Caco-2 (cell line): ENCODE results near the gene AP4E1. TPM values are rescaled to one million over a fixed set of nuclear protein-coding genes. Genes with fewer than 3 reads are reported as not detected.

Source experiments
- BruUV-seq: library from RNA; stranded (reverse); fragments of 400-500 nt; replicated peaks from 2 replicates; lab custom pipeline; 2021; lab: Mats Ljungman, UMichigan
- CTCF ChIA-PET: fragments of 300-600 bp; sonication (Branson Sonifier 250); formaldehyde crosslinking; loops from one replicate; lab custom pipeline; 2022; ENCODE audit warnings: antibody characterized with exemption; lab: Charles Lee
- POLR2A ChIA-PET: fragments of 300-600 bp; sonication (Branson Sonifier 250); formaldehyde crosslinking; loops from one replicate; lab custom pipeline; 2022; ENCODE audit warnings: antibody characterized with exemption; lab: Charles Lee
- DNase-seq, 2 experiments: peaks; one replicate each; pipeline versions ENCODE4 v3.0.0 to v3.0.0-alpha.2; 2020 to 2022
- H3K27me3 ChIP-seq: replicated peaks from 2 replicates; pipeline ENCODE4 v1.6.0; 2011; ENCODE audit warnings: low read length; ENCODE audit not compliant: control insufficient read depth, insufficient read depth
- H3K36me3 ChIP-seq: 2 replicates; pipeline ENCODE4 v1.5.1; 2011; ENCODE audit warnings: low read length; ENCODE audit not compliant: control insufficient read depth, insufficient read depth
- H3K4me1 ChIP-seq: fragments of 250-450 bp; sonication (Bioruptor Pico); 2 replicates; pipeline ENCODE4 v1.5.1; 2020; ENCODE audit warnings: mild to moderate bottlenecking
- H3K4me3 ChIP-seq: 2 replicates; pipeline ENCODE4 v1.5.1; 2011; ENCODE audit warnings: low read depth, mild to moderate bottlenecking, control low read depth, low read length
- H3K9me3 ChIP-seq: fragments of 250-450 bp; sonication (Bioruptor Pico); 2 replicates; pipeline ENCODE4 v1.5.1; 2020; ENCODE audit warnings: mild to moderate bottlenecking, moderate library complexity
- H3K27ac Mint-ChIP-seq: one replicate; pipeline ENCODE4 v1.8.0; 2022; ENCODE audit warnings: mixed read lengths; ENCODE audit not compliant: unreplicated experiment
- H3K27me3 Mint-ChIP-seq: one replicate; pipeline ENCODE4 v1.8.0; 2022; ENCODE audit warnings: mixed read lengths; ENCODE audit not compliant: insufficient read depth, unreplicated experiment
- H3K36me3 Mint-ChIP-seq: one replicate; pipeline ENCODE4 v1.8.0; 2022; ENCODE audit warnings: mild to moderate bottlenecking, mixed read lengths; ENCODE audit not compliant: insufficient read depth, unreplicated experiment
- H3K4me1 Mint-ChIP-seq: one replicate; pipeline ENCODE4 v1.8.0; 2022; ENCODE audit warnings: low read depth, mixed read lengths; ENCODE audit not compliant: unreplicated experiment
- H3K4me3 Mint-ChIP-seq: one replicate; pipeline ENCODE4 v1.8.0; 2022; ENCODE audit warnings: mild to moderate bottlenecking, moderate library complexity, mixed read lengths; ENCODE audit not compliant: unreplicated experiment
- H3K9me3 Mint-ChIP-seq: one replicate; pipeline ENCODE4 v1.8.0; 2022; ENCODE audit warnings: mixed read lengths; ENCODE audit not compliant: unreplicated experiment
- CTCF ChIP-seq, 2 experiments: fragments of 200-600 bp in 1 of 2; IDR thresholded peaks; 1 replicate in 1 of 2; 2 replicates in 1 of 2; pipeline versions ENCODE4 v1.5.1 to v1.8.0; 2011 to 2022; ENCODE audit warnings: antibody characterized with exemption in 1 of 2, control low read depth in 1 of 2, inconsistent platforms in 1 of 2, low read depth in 1 of 2, low read length in 1 of 2, mild to moderate bottlenecking in 1 of 2, moderate library complexity in 1 of 2; ENCODE audit not compliant: insufficient read depth in 1 of 2, severe bottlenecking in 1 of 2, unreplicated experiment in 1 of 2
- intact Hi-C: fragments of 100-400 bp; cut with micrococcal nuclease; formaldehyde crosslinking; loops from one replicate; pipeline ENCODE4 v1.10.0; 2022; ENCODE audit not compliant: unreplicated experiment
- total RNA-seq: library from RNA; stranded (reverse); gene quantifications from 2 replicates; pipeline ENCODE4 v1.2.3, GENCODE V29; 2022

AP4E1 gene
- total RNA-seq, 1 experiment from 2014 or later: 15.9 TPM

- Histone ChIP-seq H3K36me3 (no peaks in the 10 kb centered on the region), H3K9me3 (no peaks in the 10 kb centered on the region), H3K4me1 (no peaks in the 10 kb centered on the region), H3K27me3 (no peaks in the 10 kb centered on the region), H3K4me3 (no peak overlapping the region)
- POLR2A ChIA-PET: no interaction called here
- peaks cover 51% of the 10 kb centered on the region for H3K36me3 Mint-ChIP-seq
- no TSS peak for BruUV-seq
- intact Hi-C loops: no loop called here
- no peaks in the 10 kb centered on the region for H3K4me1 Mint-ChIP-seq
- no peak overlapping the region for H3K4me3 Mint-ChIP-seq
- no peak for TF ChIP-seq CTCF (IDR thresholded peaks at IDR 0.05; ENCODE audit: insufficient read depth in 1 of 2, low read depth in 1 of 2, low read length in 1 of 2, severe bottlenecking in 1 of 2, unreplicated experiment in 1 of 2)
- H3K27ac Mint-ChIP-seq: no peak overlapping the region
- no peak for DNase-seq
- no peaks in the 10 kb centered on the region for H3K27me3 Mint-ChIP-seq
- H3K9me3 Mint-ChIP-seq: no peaks in the 10 kb centered on the region
- CTCF ChIA-PET: no interaction called here
Measured at GRCh38 chr15:50925281-50925680, 16.8 kb downstream of the AP4E1 start.

GRCh38 chr15:50929062-50929461 is 20.6 kb downstream of the AP4E1 start:
- Histone ChIP-seq H3K4me3 (no peak overlapping the region), H3K36me3 (no peaks in the 10 kb centered on the region), H3K4me1 (peaks cover 7% of the 10 kb centered on the region; the same call in 1 of the 2 replicates), H3K27me3 (no peaks in the 10 kb centered on the region), H3K9me3 (no peaks in the 10 kb centered on the region)
- BruUV-seq: no TSS peak
- intact Hi-C loops: no loop called here
- no peak overlapping the region for H3K27ac Mint-ChIP-seq
- CTCF ChIA-PET: no interaction called here
- H3K4me3 Mint-ChIP-seq: no peak overlapping the region
- H3K36me3 Mint-ChIP-seq: peaks cover 54% of the 10 kb centered on the region
- H3K4me1 Mint-ChIP-seq: no peaks in the 10 kb centered on the region
- no peak for DNase-seq
- POLR2A ChIA-PET: no interaction called here
- H3K27me3 Mint-ChIP-seq: no peaks in the 10 kb centered on the region
- no peak for TF ChIP-seq CTCF (IDR thresholded peaks at IDR 0.05; ENCODE audit: insufficient read depth in 1 of 2, low read depth in 1 of 2, low read length in 1 of 2, severe bottlenecking in 1 of 2, unreplicated experiment in 1 of 2)
- H3K9me3 Mint-ChIP-seq: no peaks in the 10 kb centered on the region

- Mint-ChIP-seq H3K36me3 (peaks cover 56% of the 10 kb centered on the region), H3K27me3 (no peaks in the 10 kb centered on the region), H3K27ac (no peak overlapping the region), H3K4me3 (no peak overlapping the region), H3K9me3 (no peaks in the 10 kb centered on the region), H3K4me1 (no peaks in the 10 kb centered on the region)
- Histone ChIP-seq H3K4me1 (peaks cover 7% of the 10 kb centered on the region; the same call in 1 of the 2 replicates), H3K9me3 (no peaks in the 10 kb centered on the region), H3K27me3 (no peaks in the 10 kb centered on the region), H3K36me3 (no peaks in the 10 kb centered on the region), H3K4me3 (no peak overlapping the region)
- ChIA-PET CTCF (no interaction called here), POLR2A (no interaction called here)
- BruUV-seq: no TSS peak
- intact Hi-C loops: no loop called here
- TF ChIP-seq CTCF (IDR thresholded peaks at IDR 0.05; ENCODE audit: insufficient read depth in 1 of 2, low read depth in 1 of 2, low read length in 1 of 2, severe bottlenecking in 1 of 2, unreplicated experiment in 1 of 2): no peak
- DNase-seq: no peak
Measured at GRCh38 chr15:50930792-50931191, 22.3 kb downstream of the AP4E1 start.
